B cell (primary cell): Measurements from ENCODE around the gene HDAC7. TPM values are rescaled to one million over a fixed set of nuclear protein-coding genes. Genes with fewer than 3 reads are reported as not detected.

ENCODE experiments used
- ATAC-seq: fragments of 200-7000 bp; cut with Tn5 transposase; one replicate; pipeline ENCODE4 v1.10.0; 2021; ENCODE audit warnings: low read depth, mild to moderate bottlenecking, moderate number of reproducible peaks, moderate library complexity
- CTCF ChIA-PET: fragments of 350-600 bp; sonication (Branson Sonifier 250); formaldehyde crosslinking; loops from one replicate; lab custom pipeline; 2021; ENCODE audit warnings: antibody characterized with exemption, inconsistent platforms; lab: Charles Lee
- POLR2A ChIA-PET: fragments of 350-600 bp; sonication (Branson Sonifier 250); formaldehyde crosslinking; loops from one replicate; lab custom pipeline; 2021; ENCODE audit warnings: antibody characterized with exemption; lab: Charles Lee
- DNase-seq: peaks from one replicate; pipeline ENCODE4 v3.0.0; 2013
- H2AFZ ChIP-seq: 2 replicates; pipeline ENCODE4 v1.6.1; 2012; ENCODE audit warnings: mild to moderate bottlenecking, low read depth, low read length; ENCODE audit not compliant: insufficient read depth, poor library complexity, severe bottlenecking
- H3K27ac ChIP-seq, 2 donors: 1 replicate in 1 of 2; 2 replicates in 1 of 2; pipeline ENCODE4 v1.5.1; 2012 to 2013; ENCODE audit warnings: low read length in 2 of 2, mild to moderate bottlenecking in 2 of 2, moderate library complexity in 1 of 2
- H3K27me3 ChIP-seq, 4 experiments: fragments of 200-600 bp in 1 of 4; sonication (generic) in 1 of 4; replicated peaks in 1 of 4; 1 replicate in 2 of 4; 2 replicates in 2 of 4; pipeline versions ENCODE4 v1.6.1 to v1.7.0; 2013 to 2016; ENCODE audit warnings: low read length in 3 of 4, mild to moderate bottlenecking in 2 of 4, mixed read lengths in 1 of 4, moderate library complexity in 1 of 4; ENCODE audit not compliant: insufficient read depth in 4 of 4, control insufficient read depth in 3 of 4; ENCODE audit errors: control extremely low read depth in 1 of 4
- H3K36me3 ChIP-seq, 2 experiments: replicated peaks in 1 of 2; 1 replicate in 1 of 2; 2 replicates in 1 of 2; pipeline versions ENCODE4 v1.6.1 to v1.7.1; 2013; ENCODE audit warnings: low read length in 1 of 2; ENCODE audit not compliant: insufficient read depth in 2 of 2, control insufficient read depth in 1 of 2; ENCODE audit errors: control extremely low read depth in 1 of 2, extremely low read depth in 1 of 2
- H3K4me1 ChIP-seq, 2 donors: fragments of 200-600 bp in 1 of 2; sonication (generic) in 1 of 2; 1 replicate in 1 of 2; 2 replicates in 1 of 2; pipeline versions ENCODE4 v1.5.1 to v1.6.1; 2013 to 2017; ENCODE audit warnings: low read length in 2 of 2; ENCODE audit not compliant: control insufficient read depth in 2 of 2, insufficient read depth in 2 of 2
- H3K4me2 ChIP-seq: replicated peaks from 2 replicates; pipeline ENCODE3; 2012; ENCODE audit warnings: mild to moderate bottlenecking, low read depth, low read length; ENCODE audit not compliant: poor library complexity, severe bottlenecking
- H3K4me3 ChIP-seq, 5 experiments: fragments of 200-600 bp in 1 of 5; sonication (generic) in 1 of 5; 1 replicate in 3 of 5; 2 replicates in 2 of 5; pipeline versions ENCODE4 v1.5.1 to v1.7.0; 2011 to 2016; ENCODE audit warnings: low read length in 4 of 5, mild to moderate bottlenecking in 4 of 5, low read depth in 2 of 5, control low read depth in 1 of 5, moderate library complexity in 1 of 5; ENCODE audit not compliant: insufficient read depth in 1 of 5; ENCODE audit errors: control extremely low read depth in 1 of 5, extremely low read depth in 1 of 5
- H3K79me2 ChIP-seq: fragments of 200-600 bp; sonication (generic); one replicate; pipeline ENCODE4 v1.6.0; 2016; ENCODE audit warnings: low read length; ENCODE audit not compliant: control insufficient read depth, insufficient read depth
- H3K9ac ChIP-seq: fragments of 200-600 bp; sonication (generic); 2 replicates; pipeline ENCODE4 v1.6.1; 2017; ENCODE audit warnings: mild to moderate bottlenecking, low read length, moderate library complexity
- H3K9me3 ChIP-seq, 3 donors: one replicate each; pipeline versions ENCODE4 v1.6.1 to v1.7.1; 2013; ENCODE audit warnings: low read length in 2 of 3; ENCODE audit not compliant: control insufficient read depth in 2 of 3, insufficient read depth in 1 of 3; ENCODE audit errors: control extremely low read depth in 1 of 3
- H4K20me1 ChIP-seq: 2 replicates; pipeline ENCODE4 v1.6.0; 2012; ENCODE audit warnings: mild to moderate bottlenecking, low read length; ENCODE audit not compliant: insufficient read depth, control insufficient read depth, poor library complexity, severe bottlenecking
- H3K27ac Mint-ChIP-seq: one replicate; pipeline ENCODE4 v1.8.0; 2021; ENCODE audit warnings: mixed read lengths
- H3K27me3 Mint-ChIP-seq: one replicate; pipeline ENCODE4 v1.8.0; 2021; ENCODE audit warnings: mixed read lengths
- H3K4me1 Mint-ChIP-seq: one replicate; pipeline ENCODE4 v1.8.0; 2021; ENCODE audit warnings: mixed read lengths
- H3K4me3 Mint-ChIP-seq: one replicate; pipeline ENCODE4 v1.8.0; 2021; ENCODE audit warnings: mixed read lengths
- H3K9me3 Mint-ChIP-seq: one replicate; pipeline ENCODE4 v1.8.0; 2022; ENCODE audit warnings: mixed read lengths; ENCODE audit not compliant: insufficient read depth
- EZH2 ChIP-seq: IDR thresholded peaks from 2 replicates; pipeline ENCODE4 v1.6.1; 2012; ENCODE audit warnings: borderline replicate concordance, low read depth, mild to moderate bottlenecking, moderate library complexity, low read length; ENCODE audit not compliant: insufficient read depth, poor library complexity, severe bottlenecking
- WGBS: methylation state at CpG from one replicate; pipeline ENCODE4 v1.1.5; 2013; ENCODE audit warnings: missing lambda C conversion rate; ENCODE audit not compliant: insufficient coverage; 5-methylcytosine and 5-hydroxymethylcytosine counted together
- intact Hi-C: fragments of 100-400 bp; cut with micrococcal nuclease; formaldehyde crosslinking; loops from one replicate; pipeline ENCODE4 v1.10.0; 2022
- polyA plus RNA-seq: library from polyadenylated mRNA; depleted of rRNA; stranded (reverse); fragments of >200 nt; gene quantifications from 2 replicates; pipeline ENCODE4 v1.2.3, GENCODE V29; 2012
- total RNA-seq, 2 donors: library from RNA; stranded (reverse); fragments of 120-200 nt in 1 of 2; gene quantifications; 1 replicate in 1 of 2; 2 replicates in 1 of 2; pipeline versions ENCODE4 v1.2.3 to v1.2.4, GENCODE V29; 2013 to 2022
- TF ChIP-seq, protein P1 (sequence below): fragments of 200-600 bp; IDR thresholded peaks from one replicate; pipeline ENCODE4 v1.8.0; 2022; ENCODE audit warnings: antibody characterized with exemption, mild to moderate bottlenecking

The HDAC7 gene
- total and polyA plus RNA-seq, 2 donors (not counting 1 experiment from before 2014, with no cell fraction given), result 87.2 to 178 TPM

GRCh38 chr12:47747126-47747525, 72.6 kb downstream of the HDAC7 start:
- Histone ChIP-seq H3K9me3 (no peaks in the 10 kb centered on the region), H3K27me3 (no peaks in the 10 kb centered on the region), H2AFZ (no peak overlapping the region), H3K9ac (peak overlapping the region; percentile 18), H4K20me1 (no peaks in the 10 kb centered on the region), H3K27ac (no peak overlapping the region), H3K36me3 (no peaks in the 10 kb centered on the region), H3K4me3 (peak overlapping the region in 1 of 5 experiments; percentile 4), H3K79me2 (no peaks in the 10 kb centered on the region), H3K4me2 (peak overlapping the region; percentile 62), H3K4me1 (peaks cover 18 to 38% of the 10 kb centered on the region in 2 donors)
- peaks cover 45% of the 10 kb centered on the region for H3K4me1 Mint-ChIP-seq
- CTCF ChIA-PET, result interaction anchor here (0.6 to 15.0 kb wide), 7 partner anchors 10 to 91 kb away, joined by 3 to 515 read pairs (median 11); partner anchors contain the start of genes RAPGEF3, RPAP3 and SLC48A1
- TF ChIP-seq EZH2, result no peak
- TF ChIP-seq, protein P1, sequence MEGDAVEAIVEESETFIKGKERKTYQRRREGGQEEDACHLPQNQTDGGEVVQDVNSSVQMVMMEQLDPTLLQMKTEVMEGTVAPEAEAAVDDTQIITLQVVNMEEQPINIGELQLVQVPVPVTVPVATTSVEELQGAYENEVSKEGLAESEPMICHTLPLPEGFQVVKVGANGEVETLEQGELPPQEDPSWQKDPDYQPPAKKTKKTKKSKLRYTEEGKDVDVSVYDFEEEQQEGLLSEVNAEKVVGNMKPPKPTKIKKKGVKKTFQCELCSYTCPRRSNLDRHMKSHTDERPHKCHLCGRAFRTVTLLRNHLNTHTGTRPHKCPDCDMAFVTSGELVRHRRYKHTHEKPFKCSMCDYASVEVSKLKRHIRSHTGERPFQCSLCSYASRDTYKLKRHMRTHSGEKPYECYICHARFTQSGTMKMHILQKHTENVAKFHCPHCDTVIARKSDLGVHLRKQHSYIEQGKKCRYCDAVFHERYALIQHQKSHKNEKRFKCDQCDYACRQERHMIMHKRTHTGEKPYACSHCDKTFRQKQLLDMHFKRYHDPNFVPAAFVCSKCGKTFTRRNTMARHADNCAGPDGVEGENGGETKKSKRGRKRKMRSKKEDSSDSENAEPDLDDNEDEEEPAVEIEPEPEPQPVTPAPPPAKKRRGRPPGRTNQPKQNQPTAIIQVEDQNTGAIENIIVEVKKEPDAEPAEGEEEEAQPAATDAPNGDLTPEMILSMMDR, result no peak
- POLR2A ChIA-PET, result interaction anchor here (0.6 to 1.4 kb wide), 4 partner anchors 11 to 33 kb away, joined by 3 to 7 read pairs (median 4); partner anchors contain the start of gene RAPGEF3
- ATAC-seq (peak; percentile 81), DNase-seq (peak; percentile 71)
- peak overlapping the region; percentile 57 for H3K27ac Mint-ChIP-seq
- WGBS, result 22% methylated on average over 4 of the region's 4 CpGs
- peak overlapping the region; percentile 36 for H3K4me3 Mint-ChIP-seq
- no peaks in the 10 kb centered on the region for H3K9me3 Mint-ChIP-seq
- intact Hi-C loops, result loop anchor here (1.0 kb wide), 1 partner anchor 12 kb away; no protein-coding TSS in a partner anchor
- H3K27me3 Mint-ChIP-seq, result no peaks in the 10 kb centered on the region

- Histone ChIP-seq H3K27ac (no peak overlapping the region), H3K4me2 (peak overlapping the region; percentile 62), H3K4me1 (peaks cover 22 to 43% of the 10 kb centered on the region in 2 donors), H4K20me1 (no peaks in the 10 kb centered on the region), H3K27me3 (no peaks in the 10 kb centered on the region), H3K9ac (peak overlapping the region; percentile 18), H2AFZ (no peak overlapping the region), H3K9me3 (no peaks in the 10 kb centered on the region), H3K36me3 (no peaks in the 10 kb centered on the region), H3K79me2 (no peaks in the 10 kb centered on the region), H3K4me3 (peak overlapping the region in 1 of 5 experiments; percentile 4)
- H3K9me3 Mint-ChIP-seq, result no peaks in the 10 kb centered on the region
- ChIA-PET CTCF (interaction anchor here (0.6 to 15.0 kb wide), 6 partner anchors 11 to 92 kb away, joined by 3 to 515 read pairs (median 140); partner anchors contain the start of genes RAPGEF3, RPAP3 and SLC48A1), POLR2A (interaction anchor here (1.4 kb wide), 1 partner anchor 12 kb away, joined by 3 read pairs; no protein-coding TSS in a partner anchor)
- TF ChIP-seq, protein P1, result no peak
- no peak for TF ChIP-seq EZH2
- intact Hi-C loops, result no loop called here
- DNase-seq, result no peak
- 93% methylated on average over 4 of the region's 7 CpGs for WGBS
- H3K27ac Mint-ChIP-seq, result peak overlapping the region; percentile 57
- peak overlapping the region; percentile 10 for H3K4me3 Mint-ChIP-seq
- no peak for ATAC-seq
- no peaks in the 10 kb centered on the region for H3K27me3 Mint-ChIP-seq
- H3K4me1 Mint-ChIP-seq, result peaks cover 49% of the 10 kb centered on the region
Measured at GRCh38 chr12:47746523-47746922, 73.2 kb downstream of the HDAC7 start.
